ENCODE data around the gene TUBB4B. TPM values are rescaled to one million over a fixed set of nuclear protein-coding genes. Genes with fewer than 3 reads are reported as not detected.
A peak's percentile ranks its signal among the peaks of the same experiment; 100 is the strongest.

TUBB4B gene
- polyA plus RNA-seq, 2 of the 4 experiments (the other 2 are of a cell fraction), result 256 to 671 TPM

DNA sequence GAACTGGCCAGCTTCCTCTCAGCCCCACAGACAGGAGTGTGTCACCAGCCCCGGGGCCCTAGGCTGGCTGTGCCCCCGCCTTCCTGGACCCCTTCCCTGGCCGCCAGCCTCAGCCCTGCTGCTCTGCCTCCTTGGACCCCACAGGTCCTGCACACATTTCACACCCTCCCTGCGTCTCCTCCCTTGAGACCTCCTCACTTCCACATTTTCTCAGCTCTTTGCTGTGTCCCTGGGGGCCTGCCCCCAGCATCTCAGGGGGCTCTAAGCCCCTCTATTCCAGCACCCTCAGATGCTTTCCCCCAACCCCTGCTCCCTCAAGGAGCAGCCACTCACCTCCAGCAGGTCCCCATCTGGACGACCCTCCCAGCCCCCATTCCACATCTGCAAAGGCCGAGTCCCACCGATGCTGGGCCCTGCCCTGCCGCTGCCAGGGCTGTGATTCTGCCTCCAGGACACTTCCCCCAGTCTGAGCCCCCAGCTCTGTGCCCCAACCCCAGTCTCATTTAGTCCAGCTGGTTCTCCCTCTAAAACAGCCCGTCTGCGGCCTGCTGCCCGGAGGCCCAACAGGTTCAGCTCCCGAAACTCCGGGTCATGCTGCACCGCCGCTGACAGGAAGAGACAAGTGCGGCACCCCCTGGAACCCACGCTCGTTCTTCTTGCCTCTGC, 6.2 kb upstream of the TUBB4B start:
- POLR2A ChIA-PET, result no interaction called here
- no peaks in the 10 kb centered on the region for H3K9me3 ChIP-seq
- TF ChIP-seq RFX5 (IDR thresholded peaks at IDR 0.05), result no peak
- no peak for TF ChIP-seq HOXA7 (CRISPR knock-in tag; IDR thresholded peaks at IDR 0.05)
- TF ChIP-seq HEYL (CRISPR knock-in tag; IDR thresholded peaks at IDR 0.05), result no peak
- TF ChIP-seq, protein P1, sequence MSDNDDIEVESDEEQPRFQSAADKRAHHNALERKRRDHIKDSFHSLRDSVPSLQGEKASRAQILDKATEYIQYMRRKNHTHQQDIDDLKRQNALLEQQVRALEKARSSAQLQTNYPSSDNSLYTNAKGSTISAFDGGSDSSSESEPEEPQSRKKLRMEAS (IDR thresholded peaks at IDR 0.05), result no peak
- TF ChIP-seq, protein P2, sequence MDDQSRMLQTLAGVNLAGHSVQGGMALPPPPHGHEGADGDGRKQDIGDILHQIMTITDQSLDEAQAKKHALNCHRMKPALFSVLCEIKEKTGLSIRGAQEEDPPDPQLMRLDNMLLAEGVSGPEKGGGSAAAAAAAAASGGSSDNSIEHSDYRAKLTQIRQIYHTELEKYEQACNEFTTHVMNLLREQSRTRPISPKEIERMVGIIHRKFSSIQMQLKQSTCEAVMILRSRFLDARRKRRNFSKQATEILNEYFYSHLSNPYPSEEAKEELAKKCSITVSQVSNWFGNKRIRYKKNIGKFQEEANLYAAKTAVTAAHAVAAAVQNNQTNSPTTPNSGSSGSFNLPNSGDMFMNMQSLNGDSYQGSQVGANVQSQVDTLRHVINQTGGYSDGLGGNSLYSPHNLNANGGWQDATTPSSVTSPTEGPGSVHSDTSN (IDR thresholded peaks at IDR 0.05), result no peak
- TF ChIP-seq, protein P3, sequence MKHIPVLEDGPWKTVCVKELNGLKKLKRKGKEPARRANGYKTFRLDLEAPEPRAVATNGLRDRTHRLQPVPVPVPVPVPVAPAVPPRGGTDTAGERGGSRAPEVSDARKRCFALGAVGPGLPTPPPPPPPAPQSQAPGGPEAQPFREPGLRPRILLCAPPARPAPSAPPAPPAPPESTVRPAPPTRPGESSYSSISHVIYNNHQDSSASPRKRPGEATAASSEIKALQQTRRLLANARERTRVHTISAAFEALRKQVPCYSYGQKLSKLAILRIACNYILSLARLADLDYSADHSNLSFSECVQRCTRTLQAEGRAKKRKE (CRISPR knock-in tag; IDR thresholded peaks at IDR 0.05; ENCODE audit: low read depth), result no peak
- no peak for TF ChIP-seq JUNB (IDR thresholded peaks at IDR 0.05)
- no peak for TF ChIP-seq MAFK (IDR thresholded peaks at IDR 0.05; ENCODE audit: partially characterized antibody)
- TF ChIP-seq, protein P4, sequence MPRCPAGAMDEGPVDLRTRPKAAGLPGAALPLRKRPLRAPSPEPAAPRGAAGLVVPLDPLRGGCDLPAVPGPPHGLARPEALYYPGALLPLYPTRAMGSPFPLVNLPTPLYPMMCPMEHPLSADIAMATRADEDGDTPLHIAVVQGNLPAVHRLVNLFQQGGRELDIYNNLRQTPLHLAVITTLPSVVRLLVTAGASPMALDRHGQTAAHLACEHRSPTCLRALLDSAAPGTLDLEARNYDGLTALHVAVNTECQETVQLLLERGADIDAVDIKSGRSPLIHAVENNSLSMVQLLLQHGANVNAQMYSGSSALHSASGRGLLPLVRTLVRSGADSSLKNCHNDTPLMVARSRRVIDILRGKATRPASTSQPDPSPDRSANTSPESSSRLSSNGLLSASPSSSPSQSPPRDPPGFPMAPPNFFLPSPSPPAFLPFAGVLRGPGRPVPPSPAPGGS (IDR thresholded peaks at IDR 0.05), result no peak
- no peak for TF ChIP-seq ZSCAN20 (CRISPR knock-in tag; IDR thresholded peaks at IDR 0.05)
- TF ChIP-seq HOXB5 (CRISPR knock-in tag; IDR thresholded peaks at IDR 0.05), result no peak
- TF ChIP-seq ZC3H11A (IDR thresholded peaks at IDR 0.05), result no peak
- TF ChIP-seq, protein P5, sequence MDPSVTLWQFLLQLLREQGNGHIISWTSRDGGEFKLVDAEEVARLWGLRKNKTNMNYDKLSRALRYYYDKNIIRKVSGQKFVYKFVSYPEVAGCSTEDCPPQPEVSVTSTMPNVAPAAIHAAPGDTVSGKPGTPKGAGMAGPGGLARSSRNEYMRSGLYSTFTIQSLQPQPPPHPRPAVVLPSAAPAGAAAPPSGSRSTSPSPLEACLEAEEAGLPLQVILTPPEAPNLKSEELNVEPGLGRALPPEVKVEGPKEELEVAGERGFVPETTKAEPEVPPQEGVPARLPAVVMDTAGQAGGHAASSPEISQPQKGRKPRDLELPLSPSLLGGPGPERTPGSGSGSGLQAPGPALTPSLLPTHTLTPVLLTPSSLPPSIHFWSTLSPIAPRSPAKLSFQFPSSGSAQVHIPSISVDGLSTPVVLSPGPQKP (IDR thresholded peaks at IDR 0.05; ENCODE audit: low read depth, low read length), result no peak
- no peak overlapping the region for H3K4me3 ChIP-seq
- DNase-seq (ENCODE audit: low read depth in 1 of 2, low spot score in 1 of 2), result no peak
- peaks cover 45% of the 10 kb centered on the region for H3K4me1 ChIP-seq
- WGBS (ENCODE audit: missing lambda C conversion rate), result 89% methylated on average over 17 of the region's 18 CpGs
- FAIRE-seq, result no peak
- H3K4me2 ChIP-seq, result no peak overlapping the region
- no peak for ATAC-seq
- H3K27ac ChIP-seq, result no peak overlapping the region
- CTCF ChIA-PET, result interaction anchor here (0.6 to 8.6 kb wide), 9 partner anchors 11 to 188 kb away, joined by 3 to 71 read pairs (median 5); partner anchors contain the start of genes CYSRT1 and SSNA1

DNA sequence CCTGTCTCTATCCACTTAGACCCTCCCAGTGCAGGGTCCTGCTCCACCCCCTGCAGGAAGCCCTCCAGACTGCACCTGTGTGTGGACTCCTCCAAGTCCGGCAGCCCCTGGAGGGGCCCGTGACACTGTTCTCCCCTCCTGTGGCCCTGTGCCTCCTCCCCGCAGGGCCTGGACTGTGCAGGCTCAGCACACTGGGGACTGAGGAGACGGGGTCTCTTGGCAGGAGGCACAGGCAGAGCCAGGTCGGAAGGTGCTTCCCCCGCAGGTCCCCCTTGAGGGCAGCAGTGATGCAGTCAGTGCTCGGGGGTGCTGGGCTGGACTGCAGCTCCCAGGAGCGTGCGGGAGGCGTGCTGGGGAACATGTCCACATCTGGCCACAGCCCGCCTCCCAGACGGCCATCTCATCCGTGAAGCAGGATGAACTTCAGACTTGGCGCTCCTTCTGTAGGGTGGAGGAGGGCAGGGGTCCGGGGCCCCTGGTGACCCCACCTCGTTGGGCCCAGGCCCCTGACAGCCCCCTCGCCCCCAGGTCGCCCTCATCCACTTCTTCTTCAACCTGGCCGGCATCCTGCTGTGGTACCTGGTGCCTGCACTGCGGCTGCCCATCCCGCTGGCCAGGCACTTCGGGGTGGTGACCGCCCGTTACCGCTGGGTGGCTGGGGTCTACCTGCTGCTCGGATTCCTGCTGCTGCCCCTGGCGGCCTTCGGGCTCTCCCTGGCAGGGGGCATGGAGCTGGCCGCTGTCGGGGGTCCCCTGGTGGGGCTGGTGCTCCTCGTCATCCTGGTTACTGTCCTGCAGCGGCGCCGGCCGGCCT, 5.5 kb upstream of the TUBB4B start:
- Histone ChIP-seq H3K27ac (0 out of 6 replicates have a peak overlapping the region, but pooled peaks of 1 of the 2 experiments have one; percentile 33), H3K9me3 (no peaks in the 10 kb centered on the region), H3K4me2 (no peak overlapping the region), H3K4me3 (no peak overlapping the region), H3K4me1 (peaks cover 38% of the 10 kb centered on the region)
- TF ChIP-seq, protein P6, sequence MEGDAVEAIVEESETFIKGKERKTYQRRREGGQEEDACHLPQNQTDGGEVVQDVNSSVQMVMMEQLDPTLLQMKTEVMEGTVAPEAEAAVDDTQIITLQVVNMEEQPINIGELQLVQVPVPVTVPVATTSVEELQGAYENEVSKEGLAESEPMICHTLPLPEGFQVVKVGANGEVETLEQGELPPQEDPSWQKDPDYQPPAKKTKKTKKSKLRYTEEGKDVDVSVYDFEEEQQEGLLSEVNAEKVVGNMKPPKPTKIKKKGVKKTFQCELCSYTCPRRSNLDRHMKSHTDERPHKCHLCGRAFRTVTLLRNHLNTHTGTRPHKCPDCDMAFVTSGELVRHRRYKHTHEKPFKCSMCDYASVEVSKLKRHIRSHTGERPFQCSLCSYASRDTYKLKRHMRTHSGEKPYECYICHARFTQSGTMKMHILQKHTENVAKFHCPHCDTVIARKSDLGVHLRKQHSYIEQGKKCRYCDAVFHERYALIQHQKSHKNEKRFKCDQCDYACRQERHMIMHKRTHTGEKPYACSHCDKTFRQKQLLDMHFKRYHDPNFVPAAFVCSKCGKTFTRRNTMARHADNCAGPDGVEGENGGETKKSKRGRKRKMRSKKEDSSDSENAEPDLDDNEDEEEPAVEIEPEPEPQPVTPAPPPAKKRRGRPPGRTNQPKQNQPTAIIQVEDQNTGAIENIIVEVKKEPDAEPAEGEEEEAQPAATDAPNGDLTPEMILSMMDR (IDR thresholded peaks at IDR 0.05), result no peak
- TF ChIP-seq ESRRA (IDR thresholded peaks at IDR 0.05; ENCODE audit: borderline replicate concordance, low read length) (no peak), SREBF2 (IDR thresholded peaks at IDR 0.05) (no peak), MAFK (IDR thresholded peaks at IDR 0.05; ENCODE audit: partially characterized antibody) (no peak), KDM5A (IDR thresholded peaks at IDR 0.05) (no peak), RCOR1 (IDR thresholded peaks at IDR 0.05; ENCODE audit: low read depth, low read length) (no peak), CHD4 (IDR thresholded peaks at IDR 0.05; ENCODE audit: borderline replicate concordance) (no peak), POLR2A (IDR thresholded peaks at IDR 0.05; ENCODE audit: low read length) (no peak)
- POLR2A ChIA-PET, result interaction anchor here (0.6 to 1.8 kb wide), 2 partner anchors 46 to 105 kb away, joined by 4 to 5 read pairs; no protein-coding TSS in a partner anchor
- 68% methylated on average over 21 of the region's 35 CpGs for WGBS (ENCODE audit: missing lambda C conversion rate)
- CTCF ChIA-PET, result interaction anchor here (0.6 to 13.1 kb wide), 39 partner anchors 9 to 430 kb away, joined by 3 to 236 read pairs (median 5); partner anchors contain the start of genes ANAPC2, CYSRT1, DPP7 and NELFB
- no peak for FAIRE-seq
- peak in 1 of 2 experiments; percentile 6; a peak in 1 of 6 replicates for ATAC-seq
- DNase-seq (ENCODE audit: low read depth in 1 of 2, low spot score in 1 of 2), result no peak

Measured in A549 (cell line).